DMS 273 treated with DMSO at 0.1 percent for 48 hours (cell line): Measurements from ENCODE around the gene BCAR3.
"Not testable (repeated sequence)": the region's sequence is repeated elsewhere in the genome, so short reads cannot be mapped to it uniquely, and the experiment has no call there.

Experiments
- DNase-seq: peaks from one replicate; lab custom pipeline; 2025; lab: John Stamatoyannopoulos, UW

BCAR3 gene

DNA sequence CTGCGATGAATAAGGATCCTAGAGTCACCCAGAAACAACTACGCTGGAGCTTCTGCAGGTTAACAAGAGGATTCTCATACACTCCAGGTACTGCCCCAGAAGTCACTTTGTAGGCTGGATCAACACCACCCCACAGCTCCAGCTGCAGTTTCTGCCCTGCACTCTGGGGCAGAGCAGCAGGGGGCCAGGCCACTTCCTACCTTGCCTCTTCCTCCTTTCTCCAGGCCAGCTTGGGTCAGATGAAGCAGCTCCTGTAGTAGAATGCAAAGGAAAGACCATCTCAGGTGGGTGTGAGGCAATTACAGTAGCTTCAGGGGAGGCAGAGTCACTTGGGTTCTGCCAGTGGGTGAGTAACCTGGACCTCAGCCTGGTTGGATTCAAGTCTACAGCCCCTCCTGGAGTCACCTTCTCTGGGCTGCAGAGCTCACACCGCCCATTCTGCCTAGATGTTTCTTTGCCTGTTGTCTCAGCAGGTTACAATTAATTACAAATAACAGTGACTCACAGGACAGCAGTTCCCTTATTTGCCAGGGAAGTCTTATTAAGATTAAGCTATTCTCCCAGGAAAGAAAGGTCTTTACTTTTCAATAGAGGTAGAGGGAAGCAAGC is 24.4 kb upstream of the BCAR3 start:
- peak; percentile 1 for DNase-seq

DNA sequence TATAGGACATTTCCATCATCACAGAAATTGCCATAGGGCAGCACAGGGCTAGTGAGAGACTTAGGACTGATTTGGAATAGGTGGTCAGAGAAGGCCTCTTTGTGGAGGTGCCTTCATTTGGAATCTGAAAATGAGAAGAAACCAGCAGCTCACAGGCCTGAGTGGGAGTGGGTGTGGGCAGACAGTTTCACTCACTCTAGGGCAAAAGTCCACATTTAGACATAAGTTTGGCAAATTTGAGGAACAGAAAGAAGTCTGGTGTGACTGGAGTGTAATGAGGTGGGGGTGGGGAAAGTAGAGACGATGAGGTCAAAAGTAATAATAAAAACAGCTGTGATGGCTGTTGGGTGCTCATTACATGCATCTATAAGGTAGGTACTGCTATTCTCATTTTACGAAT is 22.4 kb upstream of the BCAR3 start:
- DNase-seq, result no peak

DNA sequence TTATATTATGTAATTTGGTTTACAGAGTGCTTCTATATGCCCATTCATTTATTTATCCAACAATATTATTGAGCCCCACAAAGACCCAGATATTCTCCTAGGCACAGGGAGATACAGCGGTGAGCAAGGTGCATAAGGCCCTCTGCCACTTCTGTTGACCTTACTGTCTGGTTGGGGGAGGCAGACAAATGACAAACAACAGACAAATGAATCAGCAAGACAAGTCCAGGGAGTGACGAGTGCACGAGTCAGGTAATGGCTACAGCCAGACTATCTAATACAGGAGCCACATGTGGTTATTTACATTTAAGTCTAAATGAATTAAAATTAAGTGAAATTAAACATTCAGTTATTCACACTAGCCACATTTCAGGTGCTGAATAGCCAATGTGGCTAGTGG is 22.0 kb upstream of the BCAR3 start:
- DNase-seq, result no peak

DNA sequence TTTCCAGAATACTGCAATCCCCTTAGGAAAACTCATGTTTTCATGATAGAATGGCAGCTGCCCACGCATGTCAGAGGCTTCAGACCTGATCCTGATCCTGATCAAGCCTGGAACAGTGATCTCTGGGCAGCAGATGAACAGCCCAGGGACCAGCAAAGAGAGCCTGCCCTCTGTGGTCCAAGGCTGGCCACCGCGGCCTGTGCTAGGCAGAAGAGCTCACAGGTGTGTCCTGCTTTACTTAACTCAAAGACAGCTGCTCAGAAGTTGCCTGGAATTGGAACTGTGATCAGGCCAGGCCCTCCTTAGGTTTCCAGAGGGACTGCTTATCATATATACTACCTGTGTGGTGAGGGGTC is 21.2 kb upstream of the BCAR3 start:
- no peak for DNase-seq

DNA sequence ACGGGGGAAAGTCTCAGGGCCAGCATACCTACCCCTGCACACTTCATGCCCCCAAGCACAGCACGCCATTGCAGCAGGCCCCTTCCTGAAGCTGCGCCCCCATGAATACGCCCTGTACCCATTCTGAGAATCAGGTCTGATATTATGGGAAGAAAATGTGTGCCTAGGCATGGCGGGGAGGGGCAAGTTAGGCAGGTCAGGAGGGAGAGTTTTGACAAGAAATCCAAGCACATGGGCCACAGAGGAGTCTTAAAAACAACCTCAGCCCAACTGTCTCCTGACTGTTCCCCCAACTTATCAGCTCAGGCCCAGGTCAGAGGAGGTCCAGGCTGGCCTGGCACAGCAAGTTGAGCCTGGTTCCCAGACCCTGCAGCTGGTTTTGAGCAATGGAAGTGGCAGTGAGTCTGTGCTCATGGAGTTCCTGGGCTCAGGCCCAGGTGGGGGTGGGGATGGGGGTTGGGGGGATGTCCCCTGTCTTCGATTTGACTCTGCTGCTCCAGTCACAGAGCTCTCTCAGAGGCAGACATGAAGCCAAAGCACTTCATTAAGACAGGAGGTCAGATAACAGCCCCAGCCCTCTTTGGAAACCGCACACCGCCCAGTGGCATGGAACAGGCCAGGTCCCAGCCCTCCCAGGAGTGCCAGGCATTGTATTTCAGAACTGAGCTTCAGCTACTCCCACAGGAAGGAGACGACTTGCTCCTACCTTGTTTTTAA is 20.6 kb upstream of the BCAR3 start:
- DNase-seq, result peak; percentile 11

DNA sequence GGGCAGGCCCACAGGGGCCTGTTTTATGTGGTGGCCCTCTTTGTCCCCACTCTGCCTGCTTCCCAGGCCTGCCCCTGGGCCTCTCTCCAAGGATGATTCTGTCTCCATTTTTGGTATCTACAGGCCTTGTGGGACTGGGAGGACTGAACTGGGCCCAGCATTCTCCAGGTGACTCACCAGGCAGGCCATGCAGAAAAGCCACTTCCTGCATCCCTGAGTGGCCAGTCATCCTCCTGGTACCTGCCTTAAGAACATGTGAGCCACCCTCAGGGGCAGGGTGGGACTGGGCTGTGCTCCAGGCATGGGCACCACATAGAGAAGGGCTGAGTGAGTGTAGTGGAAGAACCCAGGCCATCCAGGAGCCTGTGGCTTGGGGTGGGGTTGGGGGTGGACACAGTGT is 20.0 kb upstream of the BCAR3 start:
- no peak for DNase-seq

DNA sequence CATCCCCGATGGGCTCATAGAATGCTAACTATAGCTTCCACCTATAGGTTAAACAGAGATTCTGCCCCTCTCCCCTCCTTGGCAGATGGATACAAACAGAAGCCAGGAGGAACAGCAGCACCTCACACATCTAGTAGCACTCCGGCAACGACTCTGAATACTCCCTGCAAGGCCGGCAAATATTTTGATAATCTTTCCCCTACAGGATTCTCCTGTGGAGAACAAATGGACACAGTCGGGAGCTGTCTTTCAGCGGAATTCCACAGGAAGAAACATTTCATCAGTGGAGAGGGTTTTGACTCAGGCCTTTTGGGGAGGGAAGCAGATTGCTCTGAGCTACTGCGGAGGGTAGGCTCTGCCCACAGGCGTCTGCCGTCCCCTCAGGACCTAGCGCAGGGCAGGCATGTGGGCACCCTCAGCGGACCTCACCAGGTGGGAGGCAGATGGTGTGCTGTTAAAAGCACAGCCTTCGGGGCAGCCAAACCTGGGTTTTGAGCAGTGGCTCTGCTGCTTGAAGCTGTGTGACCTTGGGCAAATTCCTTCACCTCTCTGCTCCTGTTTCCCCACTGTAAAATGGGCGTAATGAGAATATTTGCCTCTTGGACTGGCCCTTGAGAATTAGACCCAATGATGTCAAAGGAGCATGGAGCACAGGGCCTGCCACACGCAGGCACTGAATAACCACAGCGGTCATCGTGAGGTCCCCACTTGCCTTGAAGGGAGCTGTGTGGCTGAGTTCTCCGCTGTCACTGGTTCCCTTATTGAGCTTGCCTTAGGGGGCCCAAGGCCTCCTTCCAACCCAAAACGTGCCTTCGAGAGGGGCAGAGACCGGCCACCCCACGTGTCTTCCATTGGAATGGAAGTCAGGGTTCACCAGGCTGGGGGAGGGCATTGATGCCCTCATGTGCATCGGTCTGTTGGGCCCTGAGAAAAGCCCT is 19.2 kb upstream of the BCAR3 start:
- no peak for DNase-seq

DNA sequence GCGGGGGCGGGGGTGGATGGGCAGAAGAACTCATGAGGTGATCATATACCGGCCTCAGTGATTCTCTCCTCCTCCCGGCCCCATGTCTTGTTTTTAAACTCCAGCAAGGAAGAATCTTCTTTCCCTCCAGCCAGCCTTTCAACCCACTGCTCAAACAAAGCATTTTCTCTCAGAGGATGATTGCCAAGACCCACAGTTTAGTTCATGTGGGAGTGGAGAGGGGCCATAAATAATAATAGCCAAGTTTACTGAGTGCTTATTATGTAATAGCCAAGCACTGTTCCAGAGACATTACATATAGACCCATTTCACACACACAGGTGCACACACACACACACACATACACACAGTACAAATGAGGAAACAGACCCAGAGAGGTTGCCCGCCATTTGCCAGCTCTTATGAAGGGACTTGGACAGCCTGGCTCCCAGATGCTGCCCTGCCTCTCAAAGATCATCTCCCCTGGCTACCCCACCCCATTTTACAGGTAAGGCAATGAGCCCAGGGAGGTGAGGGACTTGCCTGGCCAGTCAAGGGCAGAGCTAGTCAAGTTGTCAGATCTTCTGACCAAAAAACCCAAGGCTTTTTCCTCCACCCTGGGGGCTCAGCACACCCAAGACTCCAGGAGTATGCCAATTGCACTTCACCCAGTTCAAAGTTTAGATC is 18.0 kb upstream of the BCAR3 start:
- no peak for DNase-seq

DNA sequence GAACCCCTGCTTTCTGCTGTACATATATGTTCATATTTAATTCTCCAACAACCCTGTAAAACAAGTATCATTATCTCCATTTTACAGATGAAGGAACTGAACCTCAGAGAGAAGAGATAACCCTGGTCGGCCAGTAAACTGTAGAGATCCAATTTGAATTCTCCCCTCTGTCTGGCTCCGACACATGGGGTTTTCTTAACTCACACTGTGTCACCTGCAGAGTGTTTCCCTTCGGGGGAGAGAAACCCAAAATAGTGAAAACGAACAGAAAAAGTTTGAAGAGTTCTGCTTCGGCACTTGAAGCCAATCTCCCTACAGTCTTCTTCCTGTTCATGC is 17.4 kb upstream of the BCAR3 start:
- DNase-seq, result no peak

DNA sequence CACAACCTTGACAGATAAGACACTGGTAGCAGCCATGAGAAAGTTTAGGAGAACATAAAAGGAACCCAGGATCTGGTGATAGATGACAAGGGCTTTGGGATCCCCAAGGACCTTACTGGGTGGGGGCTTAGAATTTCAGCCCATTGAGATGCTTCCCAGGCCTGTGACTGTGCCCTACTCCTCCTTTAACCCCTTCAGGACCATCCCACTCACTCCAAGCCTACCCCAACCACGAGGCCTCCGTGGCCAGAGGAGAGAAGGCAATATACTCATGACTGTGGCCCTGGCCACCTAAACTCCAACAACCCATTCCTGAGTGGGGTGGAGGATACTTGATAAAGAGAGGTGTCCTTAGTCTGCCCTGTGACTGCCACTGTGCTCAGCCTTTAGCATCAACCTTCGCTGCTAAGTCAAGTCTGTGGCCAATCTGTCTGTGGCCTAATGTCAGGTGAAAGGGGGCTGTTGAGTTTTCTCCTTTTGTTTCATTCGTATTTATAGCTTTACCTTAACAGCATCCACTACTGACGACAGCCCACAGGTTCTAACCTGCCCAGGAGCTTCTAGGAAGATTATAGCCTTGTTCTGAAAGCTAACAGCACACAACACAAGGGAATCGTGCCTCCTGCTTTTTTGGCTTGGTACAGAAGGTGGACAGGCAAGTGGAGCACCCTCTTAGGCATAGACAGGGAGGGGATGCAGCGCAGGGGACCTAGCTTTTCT is 16.9 kb upstream of the BCAR3 start:
- DNase-seq, result no peak

DNA sequence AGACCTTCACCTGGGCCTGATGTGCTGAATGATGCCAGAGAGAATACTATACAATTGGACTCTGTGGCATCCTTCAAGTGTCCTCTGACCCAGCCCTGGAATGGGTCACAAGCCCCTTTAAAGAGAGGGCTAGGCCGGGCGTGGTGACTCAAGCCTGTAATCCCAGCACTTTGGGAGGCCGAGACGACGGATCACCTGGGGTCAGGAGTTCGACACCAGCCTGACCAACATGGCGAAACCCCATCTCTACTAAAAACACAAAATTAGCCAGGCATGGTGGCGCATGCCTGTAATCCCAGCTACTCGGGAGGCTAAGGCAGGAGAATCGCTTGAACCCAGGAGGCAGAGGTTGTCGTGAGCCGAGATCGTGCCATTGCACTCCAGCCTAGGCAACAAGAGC is 15.9 kb upstream of the BCAR3 start:
- DNase-seq, result not testable (repeated sequence)

DNA sequence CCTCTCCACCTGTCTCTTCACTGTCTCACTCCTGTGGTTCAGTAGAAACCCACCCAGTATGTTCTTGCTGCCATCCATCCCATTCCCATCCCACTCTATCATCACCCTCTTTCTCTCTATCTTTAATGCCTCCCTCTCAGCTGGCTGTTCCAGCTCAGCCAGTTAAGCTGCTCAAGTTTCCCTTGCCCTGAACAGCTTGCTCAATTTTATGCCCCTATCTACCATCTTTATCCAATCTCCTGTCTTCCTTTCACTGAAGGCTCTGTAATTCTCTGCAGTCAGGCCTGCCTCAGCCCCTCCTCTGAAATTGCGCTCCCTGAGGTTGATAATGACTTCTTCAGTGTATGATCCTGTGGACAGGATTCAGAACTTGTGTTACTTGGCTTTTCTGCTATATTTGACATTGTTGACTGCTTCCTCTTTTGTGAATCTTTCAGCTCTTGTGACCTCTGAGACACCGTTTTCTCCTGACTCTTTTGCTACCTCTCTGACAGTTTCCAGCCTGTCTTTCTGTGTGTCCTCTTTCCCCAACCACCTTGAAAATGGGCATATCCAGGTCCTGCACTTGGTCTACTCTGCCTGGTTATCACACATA is 13.9 kb upstream of the BCAR3 start:
- DNase-seq, result no peak

DNA sequence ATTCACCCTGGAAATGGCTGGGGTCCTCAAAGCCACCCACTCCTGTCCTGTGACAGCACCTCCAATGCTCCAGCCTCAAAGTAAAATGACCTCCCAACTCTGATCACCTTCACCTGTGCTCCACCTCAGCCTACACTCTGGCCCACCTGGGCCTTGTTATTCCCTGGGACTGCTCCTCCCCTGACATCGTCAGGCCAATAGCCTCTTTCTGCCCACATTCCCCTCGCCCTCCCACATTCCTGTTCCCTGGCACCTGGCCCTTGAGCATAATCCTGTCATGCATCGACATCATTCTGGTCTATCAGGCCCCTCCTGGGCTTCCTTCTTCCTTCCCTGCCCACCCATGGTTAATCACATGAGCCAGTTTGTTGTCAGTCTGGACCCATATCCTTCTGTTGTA is 13.2 kb upstream of the BCAR3 start:
- no peak for DNase-seq

DNA sequence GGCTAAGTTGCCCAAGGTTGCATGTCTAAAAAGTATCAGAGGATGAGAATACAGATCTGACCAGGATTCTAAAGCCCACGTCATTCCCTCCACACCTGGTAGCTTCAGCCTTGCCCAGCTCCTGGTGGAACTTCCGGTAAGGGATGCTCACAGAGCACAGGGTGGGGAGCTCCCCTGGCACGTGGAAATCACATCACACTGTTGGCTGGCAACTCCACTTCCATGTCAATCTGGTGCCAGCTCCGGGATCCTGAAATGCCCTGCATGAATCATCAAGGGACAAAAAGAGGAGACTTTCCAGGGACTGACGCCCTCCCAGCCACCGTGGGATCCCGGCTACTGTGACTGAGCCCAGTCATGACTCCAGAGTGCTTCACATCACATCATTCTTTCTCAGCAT is 12.4 kb upstream of the BCAR3 start:
- no peak for DNase-seq

DNA sequence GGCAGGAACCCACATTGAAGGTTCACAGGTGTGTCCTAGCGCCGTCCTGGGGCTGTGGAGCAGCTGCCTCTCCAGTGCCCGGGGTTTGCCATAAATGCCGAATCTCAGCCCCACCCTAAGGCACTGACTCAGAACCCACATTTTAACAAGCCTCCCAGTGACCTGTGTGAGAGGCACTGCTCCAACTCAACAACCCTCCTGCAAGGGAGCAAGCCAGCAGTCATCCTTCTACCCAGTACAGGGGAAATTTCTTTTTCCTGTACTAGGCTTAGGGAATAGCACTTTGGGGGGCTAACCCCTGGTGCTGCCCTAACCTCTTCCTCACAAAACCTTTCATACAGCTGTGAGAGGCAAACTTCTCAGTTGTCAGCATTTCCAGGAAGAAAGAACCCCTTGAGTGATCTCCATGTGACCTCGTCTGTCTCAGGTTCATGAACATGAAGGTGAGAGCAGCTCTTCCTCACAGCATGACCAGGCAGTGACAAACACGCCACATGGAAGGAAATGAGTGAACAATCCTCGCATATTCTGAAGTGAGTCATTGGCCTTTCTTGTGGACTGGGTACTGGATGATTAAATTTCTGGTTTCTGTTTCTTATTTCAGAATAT is 11.4 kb upstream of the BCAR3 start:
- DNase-seq, result no peak

DNA sequence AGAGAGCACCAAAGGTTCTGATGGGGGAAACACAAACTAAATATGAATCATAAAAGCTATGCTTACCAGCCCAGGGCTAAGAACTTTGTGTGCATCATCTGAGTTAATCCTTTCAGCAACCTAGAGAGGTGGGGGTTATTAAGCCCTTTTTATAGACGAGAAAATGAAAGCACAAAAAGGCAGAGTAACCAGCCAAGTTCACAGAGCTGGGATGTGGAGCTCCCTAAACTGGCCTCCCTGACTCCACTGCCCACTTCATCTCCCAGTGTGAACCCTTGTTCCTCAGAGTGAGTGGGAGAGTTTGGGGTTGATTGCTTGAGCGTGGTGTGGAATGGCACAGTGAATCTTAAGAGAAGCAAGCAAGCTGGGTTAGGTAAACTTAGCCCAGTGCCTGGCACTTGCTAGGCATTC is 10.8 kb upstream of the BCAR3 start:
- DNase-seq, result no peak

DNA sequence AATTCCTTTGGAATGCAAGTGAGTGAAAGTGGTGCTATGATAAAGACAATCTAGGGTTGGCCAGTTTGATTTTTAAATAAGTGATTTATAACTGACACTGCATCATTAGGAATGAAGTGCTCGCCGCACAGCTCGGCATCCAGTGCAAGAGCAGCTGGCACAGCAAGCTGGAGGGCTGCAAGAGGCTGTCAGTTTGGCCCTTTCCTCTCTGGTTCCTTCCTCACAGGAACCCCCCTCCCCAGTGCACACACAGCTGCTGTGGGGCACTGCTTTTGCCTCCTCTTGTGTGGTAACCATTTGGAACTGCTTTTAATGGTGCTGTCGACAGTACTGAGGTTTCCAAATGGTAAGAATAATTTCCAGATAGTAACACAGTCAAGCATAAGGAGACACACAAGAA is 10.4 kb upstream of the BCAR3 start:
- no peak for DNase-seq

DNA sequence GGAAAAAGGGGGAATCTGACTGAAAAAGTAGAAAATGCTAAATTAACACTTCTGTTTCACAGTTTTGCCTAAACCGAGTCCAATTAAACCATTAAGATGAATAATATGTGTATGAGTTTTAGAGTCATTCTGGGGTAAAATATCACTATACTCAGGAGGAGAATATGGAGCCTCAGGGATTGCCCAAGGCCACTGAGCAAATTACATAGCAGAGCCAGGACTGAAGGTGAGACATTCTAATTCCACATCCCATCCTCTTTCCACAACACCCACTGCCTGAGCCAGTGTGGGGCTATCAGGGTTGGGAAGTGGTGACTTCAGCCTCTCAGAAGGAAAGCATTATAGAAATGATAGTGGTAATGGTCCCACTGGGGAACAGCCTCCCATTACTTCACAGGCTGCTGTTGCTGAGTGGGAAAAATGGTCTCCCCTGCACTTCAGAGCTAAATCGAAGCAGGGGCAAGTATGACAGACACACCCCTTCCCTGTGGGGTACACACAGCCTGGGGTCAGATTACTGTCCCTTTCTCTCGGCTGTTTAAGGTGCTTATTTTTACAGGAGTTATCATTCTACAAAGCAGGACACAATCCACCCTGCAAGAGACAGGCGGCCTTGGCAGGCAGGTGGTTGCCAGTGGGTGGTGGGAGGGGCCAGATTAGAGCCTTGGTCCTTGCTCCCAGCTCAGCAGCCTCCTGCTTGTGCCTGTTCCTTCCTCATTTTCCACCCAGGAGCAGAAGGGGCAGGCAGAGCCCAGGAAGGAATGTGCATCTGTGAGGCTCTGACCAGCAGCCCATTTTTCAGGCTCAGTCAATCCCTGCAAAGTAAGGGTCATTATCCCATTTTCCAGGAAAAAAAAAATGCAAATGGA is 9.5 kb upstream of the BCAR3 start:
- DNase-seq, result no peak

DNA sequence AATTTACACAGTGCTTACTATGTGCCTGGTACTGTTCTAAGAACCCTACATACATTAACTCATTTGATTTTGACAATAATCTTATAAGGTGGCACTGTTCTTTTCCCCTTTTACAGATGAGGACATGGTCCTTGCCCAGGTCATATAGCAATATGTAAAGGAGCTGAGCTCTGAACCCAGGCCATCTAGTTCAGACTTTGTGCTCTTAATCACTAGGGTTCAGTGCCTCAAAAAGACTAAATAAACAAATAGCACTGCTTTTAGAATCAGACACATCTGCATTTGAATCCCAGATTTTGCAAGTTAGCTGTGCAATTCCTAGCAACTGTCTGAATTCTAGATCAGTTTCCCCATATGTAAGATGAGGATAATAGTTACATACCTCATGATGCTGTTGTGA is 8.7 kb upstream of the BCAR3 start:
- DNase-seq, result no peak

DNA sequence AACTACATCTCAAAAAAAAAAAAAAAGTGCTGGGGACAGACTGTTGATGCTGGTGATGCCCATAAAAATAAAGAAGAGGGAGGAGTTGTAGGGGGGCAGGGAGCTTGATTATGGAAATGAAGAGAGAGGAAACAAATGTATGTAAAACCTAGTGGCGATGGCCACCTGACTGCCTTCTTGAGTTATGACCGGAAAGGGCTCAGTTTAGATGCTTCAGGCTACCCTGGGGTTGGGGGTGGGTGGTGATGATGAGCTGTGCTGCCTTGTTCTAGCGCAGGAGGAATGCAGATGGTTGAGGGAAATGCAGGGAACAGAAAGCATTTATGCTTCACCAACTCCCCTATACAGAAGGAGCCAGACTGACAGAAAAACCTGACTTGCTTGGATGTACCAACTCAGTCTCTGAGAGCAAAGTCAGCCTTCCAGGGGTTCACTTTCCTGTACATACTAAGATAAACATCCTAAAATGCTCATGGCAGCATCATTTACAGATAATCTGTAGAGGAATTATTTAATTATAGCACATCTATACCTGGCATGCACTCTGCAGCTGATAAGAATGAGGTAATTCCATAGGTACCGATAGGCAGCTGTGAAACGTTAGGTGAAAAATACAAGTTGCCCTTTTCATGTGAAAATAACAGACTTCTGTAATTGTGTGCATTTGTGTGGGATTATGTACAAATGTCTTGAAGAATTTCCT is 8.0 kb upstream of the BCAR3 start:
- no peak for DNase-seq
